Omental fat pad (tissue), 4 donors: ENCODE data around the gene FOXO3. TPM values are rescaled to one million over a fixed set of nuclear protein-coding genes. Genes with fewer than 3 reads are reported as not detected.

Experiments used
- ATAC-seq: fragments of 150-250 bp; one replicate; pipeline ENCODE4 v1.9.1; 2016; ENCODE audit warnings: mild to moderate bottlenecking, moderate library complexity; ENCODE audit not compliant: low FRiP score
- DNase-seq: peaks from one replicate; pipeline ENCODE4 v3.0.0-alpha.2; 2019; ENCODE audit warnings: low spot score
- CTCF ChIP-seq, 3 donors: fragments of 450-650 bp; IDR thresholded peaks; one replicate each; pipeline ENCODE4 v1.5.1; 2016 to 2017; ENCODE audit warnings: antibody characterized with exemption in 3 of 3, mild to moderate bottlenecking in 3 of 3, moderate library complexity in 2 of 3
- total RNA-seq, 4 donors: library from RNA; depleted of rRNA; stranded (reverse); fragments of >200 nt; gene quantifications; one replicate each; pipeline ENCODE4 v1.1.0, GENCODE V29; 2016

Gene FOXO3
- total RNA-seq, 4 donors from 2014 or later = 92.9 to 129 (median 113) TPM

GRCh38 chr6:108566406-108566805 is 5.7 kb downstream of the FOXO3 start:
- no peak for TF ChIP-seq CTCF (IDR thresholded peaks at IDR 0.05)
- DNase-seq (no peak), ATAC-seq (no peak)

DNA sequence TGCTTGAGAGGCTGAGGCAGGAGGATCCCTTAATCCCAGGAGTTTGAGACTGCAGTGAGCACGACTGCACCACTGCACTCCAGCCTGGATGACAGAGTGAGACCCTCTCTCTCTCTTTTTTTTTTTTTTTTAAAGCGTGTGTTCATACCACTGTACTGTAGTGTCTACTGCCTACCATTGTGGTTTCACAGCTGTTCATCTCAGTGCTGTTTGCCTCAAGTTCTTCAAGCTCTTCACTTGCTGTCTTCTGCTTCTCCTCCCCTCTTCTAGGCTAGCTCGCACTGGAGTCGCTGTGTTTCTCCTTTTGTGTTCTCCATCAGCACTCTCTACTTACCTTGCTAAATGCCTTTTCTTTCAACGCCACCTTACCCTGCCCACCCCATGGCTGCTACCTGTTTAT is 7.4 kb downstream of the FOXO3 start:
- ATAC-seq (no peak), DNase-seq (no peak)
- no peak for TF ChIP-seq CTCF (IDR thresholded peaks at IDR 0.05)

DNA sequence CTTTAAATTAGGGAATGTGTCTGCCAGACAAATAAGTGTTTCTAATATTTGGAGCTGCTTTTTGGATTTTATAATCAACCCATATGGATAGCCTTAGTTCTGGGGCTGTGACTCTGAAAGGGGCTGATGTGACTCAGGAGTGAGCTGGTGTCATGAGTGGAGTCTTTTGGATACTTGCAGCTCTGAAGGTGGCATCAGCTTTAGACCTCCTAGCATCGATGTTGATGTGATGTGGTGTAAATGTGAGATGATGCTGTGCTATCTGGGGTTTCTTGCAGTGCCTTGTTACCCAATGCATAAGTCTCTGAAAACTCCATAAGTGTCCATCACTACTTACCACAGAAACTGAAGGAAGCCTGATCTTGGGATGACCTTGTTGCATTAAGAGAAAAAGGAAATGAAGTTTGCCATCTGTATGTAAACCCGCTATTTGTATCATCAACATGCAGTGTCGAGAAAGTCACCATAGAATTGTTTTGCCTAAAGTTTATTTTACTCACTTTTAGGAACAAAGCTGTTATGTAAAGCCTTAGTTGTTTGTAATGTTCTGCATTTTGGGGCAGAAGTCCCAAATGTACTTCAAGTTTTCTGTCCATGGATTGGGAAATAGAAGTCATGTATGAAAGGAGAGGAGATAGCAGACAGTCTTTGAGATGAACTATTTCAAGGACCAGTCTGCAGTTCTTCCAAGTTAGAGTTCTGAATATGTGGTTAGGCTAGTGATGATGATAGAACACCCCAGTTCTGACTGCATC is 8.0 kb downstream of the FOXO3 start:
- no peak for DNase-seq
- TF ChIP-seq CTCF (IDR thresholded peaks at IDR 0.05) = no peak
- no peak for ATAC-seq

GRCh38 chr6:108570517-108570916 is 9.8 kb downstream of the FOXO3 start:
- no peak for DNase-seq
- TF ChIP-seq CTCF (IDR thresholded peaks at IDR 0.05) = no peak
- ATAC-seq = no peak

- DNase-seq (no peak), ATAC-seq (no peak)
- no peak for TF ChIP-seq CTCF (IDR thresholded peaks at IDR 0.05)
These were observed 13.9 kb downstream of the FOXO3 start for GRCh38 chr6:108574457-108575141.

GRCh38 chr6:108575905-108576494 is 15.3 kb downstream of the FOXO3 start:
- no peak for ATAC-seq
- DNase-seq = no peak
- TF ChIP-seq CTCF (IDR thresholded peaks at IDR 0.05) = no peak
